G401 (cell line): Measurements from ENCODE around the gene DOCK9. TPM values are rescaled to one million over a fixed set of nuclear protein-coding genes. Genes with fewer than 3 reads are reported as not detected.

Source experiments
- DNase-seq: peaks from one replicate; pipeline ENCODE4 v3.0.0-alpha.2; 2015; ENCODE audit warnings: low spot score
- in situ Hi-C: cut with HindIII; loops from 2 replicates; pipeline ENCODE4 v1.10.0; 2016; ENCODE audit warnings: low sequenced_read_pairs, mixed read lengths
- total RNA-seq: library from RNA; depleted of rRNA; stranded (reverse); fragments of >200 nt; shearing (Covaris generic); gene quantifications from 2 replicates; pipeline ENCODE4 v1.2.3, GENCODE V29; 2014; rRNA removed

The DOCK9 gene
- total RNA-seq, 1 experiment from 2014 or later = 0.51 TPM

GRCh38 chr13:98746968-98747367 is 230.9 kb downstream of the DOCK9 start:
- in situ Hi-C loops = no loop called here
- no peak for DNase-seq

Other genes with a start within 250 kb of the DOCK9 start
- gene SLC15A1, start 225.4 kb downstream of the DOCK9 start, total RNA-seq = not detected in 2 replicates
- 71.1 and 96.0 TPM in 2 replicates for gene UBAC2, start 222.8 kb upstream of the DOCK9 start, total RNA-seq